Measurements from ENCODE around the gene PNLIPRP1.

PNLIPRP1 gene

DNA sequence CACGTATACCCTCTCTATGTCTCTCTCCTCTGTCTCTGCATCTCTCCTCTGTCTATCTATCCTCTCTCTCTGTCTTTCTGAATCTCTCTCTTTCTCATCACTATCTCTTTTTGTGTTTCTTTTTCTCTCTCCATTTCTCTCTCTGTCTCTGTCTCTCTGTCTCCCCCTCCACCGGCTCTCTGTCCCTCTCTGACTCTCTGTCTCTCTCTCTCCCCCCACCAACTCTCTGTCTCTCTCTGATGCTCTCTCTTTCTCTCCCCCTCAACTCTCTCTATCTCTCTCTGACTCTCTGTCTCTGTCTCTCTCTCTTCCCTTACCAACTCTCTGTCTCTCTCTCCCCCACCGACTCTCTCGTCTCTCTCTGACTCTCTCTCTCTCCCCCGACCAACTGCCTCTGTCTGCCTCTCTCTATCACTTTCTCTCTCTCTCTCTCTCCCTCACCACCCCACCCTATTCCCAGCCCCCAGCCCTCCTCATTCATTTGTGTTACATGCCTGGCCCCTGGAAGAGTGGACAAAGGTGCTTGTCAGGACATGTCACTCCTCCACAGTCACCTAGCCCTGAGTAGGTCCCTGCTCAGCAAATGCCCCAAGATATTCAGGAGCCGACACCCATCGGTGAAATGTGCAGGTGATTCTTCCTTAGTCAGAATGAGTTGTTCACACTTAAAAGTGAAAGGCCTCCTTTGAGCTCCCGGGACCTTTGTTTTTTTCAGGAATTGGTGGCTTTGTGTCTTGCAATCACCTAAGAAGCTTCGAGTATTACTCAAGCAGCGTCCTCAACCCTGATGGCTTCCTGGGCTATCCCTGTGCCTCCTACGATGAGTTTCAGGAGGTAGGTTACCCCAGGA is 43.6 kb downstream of the PNLIPRP1 start:
- no peaks in the 10 kb centered on the region for H3K4me1 ChIP-seq (ENCODE audit: control insufficient read depth, insufficient read depth, low read length)
- H3K9me3 ChIP-seq (ENCODE audit: control insufficient read depth, low read length) = no peaks in the 10 kb centered on the region
- peaks cover 18% of the 10 kb centered on the region for H3K27me3 ChIP-seq (replicated peaks; ENCODE audit: control insufficient read depth, insufficient read depth, low read length)
- H3K4me3 ChIP-seq (ENCODE audit: low read length) = no peak overlapping the region
- no peaks in the 10 kb centered on the region for H3K36me3 ChIP-seq (ENCODE audit: control insufficient read depth, insufficient read depth, low read length, severe bottlenecking)
- no peak for DNase-seq (ENCODE audit: low read depth)
- no peak overlapping the region for H3K9ac ChIP-seq (ENCODE audit: low read length)

DNA sequence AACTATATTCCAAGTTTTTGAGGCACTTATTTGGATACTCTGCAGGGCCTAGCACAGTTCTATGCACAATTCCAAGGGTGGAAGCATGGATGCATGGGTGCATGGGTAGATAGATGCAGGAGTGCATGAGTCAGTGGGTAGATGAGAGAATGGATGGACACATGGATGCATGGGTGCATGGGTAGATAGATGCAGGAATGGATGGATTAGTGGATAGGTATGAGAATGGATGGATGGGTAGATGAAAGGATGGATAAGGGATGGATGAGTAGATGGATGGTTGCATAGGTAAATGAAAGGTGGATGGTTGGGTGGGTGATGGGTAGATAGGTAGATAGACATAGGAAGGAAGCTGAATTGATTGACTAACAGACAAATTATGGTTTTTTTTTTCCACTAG is 45.6 kb downstream of the PNLIPRP1 start:
- DNase-seq (ENCODE audit: low read depth) = no peak
- H3K4me3 ChIP-seq (ENCODE audit: low read length) = no peak overlapping the region

DNA sequence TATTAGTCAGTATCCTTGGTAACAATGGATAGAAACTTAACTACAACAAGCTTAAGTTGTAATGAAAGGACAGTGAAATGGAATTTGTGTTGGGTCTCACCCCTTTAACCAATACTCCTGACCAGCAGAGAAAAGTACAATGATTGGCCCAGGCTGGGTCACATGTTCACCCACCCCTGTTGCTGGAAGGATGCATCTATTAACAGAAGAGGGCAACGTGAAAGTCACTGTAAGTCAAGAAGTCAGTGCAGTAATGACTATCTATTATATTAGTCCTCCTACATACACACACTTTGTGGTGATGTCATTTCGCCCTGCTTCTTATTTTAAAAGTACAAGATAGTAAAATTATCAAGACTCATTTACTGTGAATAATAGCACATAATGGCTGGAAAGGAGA is 46.2 kb downstream of the PNLIPRP1 start:
- Histone ChIP-seq H3K4me3 (ENCODE audit: low read length) (no peak overlapping the region), H3K27me3 (replicated peaks; ENCODE audit: control insufficient read depth, insufficient read depth, low read length) (peaks cover 4% of the 10 kb centered on the region), H3K4me1 (ENCODE audit: control insufficient read depth, insufficient read depth, low read length) (no peaks in the 10 kb centered on the region), H3K9ac (ENCODE audit: low read length) (no peak overlapping the region), H3K36me3 (ENCODE audit: control insufficient read depth, insufficient read depth, low read length, severe bottlenecking) (no peaks in the 10 kb centered on the region), H3K9me3 (ENCODE audit: control insufficient read depth, low read length) (peaks cover 4% of the 10 kb centered on the region)
- no peak for DNase-seq (ENCODE audit: low read depth)

More for the DNA sequence above, 45.6 kb downstream of the PNLIPRP1 start:
- H3K4me1 ChIP-seq (ENCODE audit: control insufficient read depth, insufficient read depth, low read length) = no peaks in the 10 kb centered on the region
- H3K9ac ChIP-seq (ENCODE audit: low read length) = no peak overlapping the region
- peaks cover 4% of the 10 kb centered on the region for H3K27me3 ChIP-seq (replicated peaks; ENCODE audit: control insufficient read depth, insufficient read depth, low read length)
- no peaks in the 10 kb centered on the region for H3K36me3 ChIP-seq (ENCODE audit: control insufficient read depth, insufficient read depth, low read length, severe bottlenecking)
- H3K9me3 ChIP-seq (ENCODE audit: control insufficient read depth, low read length) = peaks cover 4% of the 10 kb centered on the region

DNA sequence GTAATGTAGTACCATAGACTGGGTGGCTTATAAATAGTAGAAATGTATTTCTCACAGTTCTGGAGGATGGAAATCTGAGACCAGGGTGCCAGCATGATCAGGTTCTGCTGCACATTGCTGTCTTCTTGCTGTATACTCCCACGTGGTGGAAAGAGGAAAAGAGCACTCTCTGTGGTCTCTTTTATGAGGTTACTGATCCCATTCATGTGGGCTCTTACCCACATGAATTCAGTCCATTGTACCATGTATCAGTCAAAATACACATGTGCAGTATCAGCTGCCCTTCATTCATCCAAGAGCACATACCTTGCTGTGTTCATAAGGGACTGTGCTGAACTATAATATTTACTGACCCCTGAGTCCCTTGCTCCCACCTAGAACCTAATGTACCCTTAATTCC is 47.1 kb downstream of the PNLIPRP1 start:
- no peaks in the 10 kb centered on the region for H3K36me3 ChIP-seq (ENCODE audit: control insufficient read depth, insufficient read depth, low read length, severe bottlenecking)
- no peak overlapping the region for H3K4me3 ChIP-seq (ENCODE audit: low read length)
- H3K4me1 ChIP-seq (ENCODE audit: control insufficient read depth, insufficient read depth, low read length) = no peaks in the 10 kb centered on the region
- no peak for DNase-seq (ENCODE audit: low read depth)
- no peak overlapping the region for H3K9ac ChIP-seq (ENCODE audit: low read length)
- peaks cover 4% of the 10 kb centered on the region for H3K27me3 ChIP-seq (replicated peaks; ENCODE audit: control insufficient read depth, insufficient read depth, low read length)
- peaks cover 4% of the 10 kb centered on the region for H3K9me3 ChIP-seq (ENCODE audit: control insufficient read depth, low read length)

DNA sequence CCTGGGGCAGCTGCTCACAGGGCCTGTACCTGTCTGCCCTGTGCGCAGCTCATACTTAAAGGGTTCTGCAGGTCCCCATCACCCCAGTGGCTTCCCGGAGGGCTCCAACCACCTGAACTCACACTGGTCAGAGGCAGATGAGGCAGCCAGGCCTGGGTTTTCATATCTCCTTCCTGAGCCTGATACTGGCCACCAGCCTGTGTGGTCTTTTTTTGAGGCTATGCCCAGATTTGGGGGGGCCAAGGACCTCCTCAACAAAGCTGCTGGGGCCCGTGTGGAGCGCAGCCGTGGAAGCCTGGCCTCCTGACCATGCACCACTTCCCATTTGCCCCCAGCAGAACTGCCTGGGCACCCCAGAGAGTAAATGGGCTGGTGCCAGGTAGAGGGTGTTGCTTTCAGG is 55.7 kb downstream of the PNLIPRP1 start:
- DNase-seq (ENCODE audit: low read depth) = no peak
- H3K27me3 ChIP-seq (replicated peaks; ENCODE audit: control insufficient read depth, insufficient read depth, low read length) = peaks cover 11% of the 10 kb centered on the region
- H3K9me3 ChIP-seq (ENCODE audit: control insufficient read depth, low read length) = peaks cover 9% of the 10 kb centered on the region
- no peaks in the 10 kb centered on the region for H3K4me1 ChIP-seq (ENCODE audit: control insufficient read depth, insufficient read depth, low read length)
- H3K36me3 ChIP-seq (ENCODE audit: control insufficient read depth, insufficient read depth, low read length, severe bottlenecking) = no peaks in the 10 kb centered on the region
- H3K9ac ChIP-seq (ENCODE audit: low read length) = no peak overlapping the region
- H3K4me3 ChIP-seq (ENCODE audit: low read length) = no peak overlapping the region

DNA sequence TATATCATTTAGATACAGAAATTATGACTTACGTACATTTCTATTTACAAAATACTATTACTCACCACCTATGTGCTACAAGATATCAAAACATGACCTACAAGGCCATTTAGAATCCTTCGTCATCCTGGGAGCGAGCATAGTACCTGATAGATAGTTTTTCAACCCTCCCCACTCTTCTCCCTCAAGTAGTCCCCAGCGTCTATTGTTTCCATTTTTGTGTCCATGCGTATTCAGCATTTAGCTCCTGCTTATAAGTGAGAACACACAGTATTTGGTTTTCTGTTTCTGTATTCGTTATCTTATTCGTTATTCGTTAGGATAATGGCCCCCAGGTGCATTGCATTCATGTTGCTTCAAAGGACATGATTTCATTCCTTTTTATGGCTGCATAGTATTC is 58.1 kb downstream of the PNLIPRP1 start:
- Histone ChIP-seq H3K27me3 (replicated peaks; ENCODE audit: control insufficient read depth, insufficient read depth, low read length) (peaks cover 11% of the 10 kb centered on the region), H3K9me3 (ENCODE audit: control insufficient read depth, low read length) (peaks cover 9% of the 10 kb centered on the region), H3K36me3 (ENCODE audit: control insufficient read depth, insufficient read depth, low read length, severe bottlenecking) (no peaks in the 10 kb centered on the region), H3K9ac (ENCODE audit: low read length) (no peak overlapping the region), H3K4me3 (ENCODE audit: low read length) (no peak overlapping the region), H3K4me1 (ENCODE audit: control insufficient read depth, insufficient read depth, low read length) (peaks cover 2% of the 10 kb centered on the region)
- no peak for DNase-seq (ENCODE audit: low read depth)

DNA sequence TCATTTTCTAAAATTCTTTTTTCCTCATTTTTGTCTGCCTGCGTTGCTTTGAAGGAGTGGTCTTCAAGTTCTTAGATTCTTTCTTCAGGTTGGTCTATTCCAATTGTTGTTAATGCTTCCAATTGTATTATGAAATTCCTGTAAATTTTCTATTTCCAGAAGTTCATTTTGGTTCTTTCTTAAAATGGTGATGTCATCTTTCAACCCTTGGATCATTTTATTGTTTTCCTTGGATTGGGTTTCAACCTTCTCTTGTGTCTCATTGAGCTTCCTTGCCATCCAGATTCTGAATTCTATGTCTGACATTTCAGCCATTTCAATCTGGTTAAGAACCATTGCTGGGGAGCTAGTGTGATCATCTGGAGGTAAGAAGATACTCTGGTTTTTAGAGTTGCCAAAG is 63.1 kb downstream of the PNLIPRP1 start:
- Histone ChIP-seq H3K36me3 (ENCODE audit: control insufficient read depth, insufficient read depth, low read length, severe bottlenecking) (no peaks in the 10 kb centered on the region), H3K27me3 (replicated peaks; ENCODE audit: control insufficient read depth, insufficient read depth, low read length) (peaks cover 22% of the 10 kb centered on the region), H3K4me1 (ENCODE audit: control insufficient read depth, insufficient read depth, low read length) (peaks cover 3% of the 10 kb centered on the region), H3K9ac (ENCODE audit: low read length) (no peak overlapping the region), H3K4me3 (ENCODE audit: low read length) (no peak overlapping the region), H3K9me3 (ENCODE audit: control insufficient read depth, low read length) (peaks cover 9% of the 10 kb centered on the region)
- no peak for DNase-seq (ENCODE audit: low read depth)

DNA sequence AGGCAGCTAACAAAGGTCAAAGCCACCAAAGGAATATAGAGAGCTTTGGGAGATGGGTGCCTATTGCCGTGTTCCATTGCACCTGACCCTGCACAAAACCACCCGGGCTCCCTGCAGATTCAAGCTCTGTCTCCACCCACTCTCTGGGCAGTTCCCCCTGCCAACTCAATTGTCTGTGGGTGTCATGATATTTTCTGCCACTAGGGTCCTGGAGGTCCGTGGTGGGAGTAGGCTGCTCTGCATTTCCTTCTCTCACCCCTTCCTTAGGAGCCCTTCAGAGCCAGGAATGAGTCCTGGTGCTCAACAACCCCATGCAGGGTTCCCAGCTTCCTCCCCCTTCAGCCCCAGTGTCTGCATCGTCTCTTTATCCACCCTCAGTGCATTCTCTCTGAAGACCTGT is 64.1 kb downstream of the PNLIPRP1 start:
- Histone ChIP-seq H3K9ac (ENCODE audit: low read length) (no peak overlapping the region), H3K4me3 (ENCODE audit: low read length) (no peak overlapping the region), H3K4me1 (ENCODE audit: control insufficient read depth, insufficient read depth, low read length) (peaks cover 3% of the 10 kb centered on the region), H3K27me3 (replicated peaks; ENCODE audit: control insufficient read depth, insufficient read depth, low read length) (peaks cover 22% of the 10 kb centered on the region), H3K9me3 (ENCODE audit: control insufficient read depth, low read length) (peaks cover 9% of the 10 kb centered on the region), H3K36me3 (ENCODE audit: control insufficient read depth, insufficient read depth, low read length, severe bottlenecking) (no peaks in the 10 kb centered on the region)
- DNase-seq (ENCODE audit: low read depth) = no peak

DNA sequence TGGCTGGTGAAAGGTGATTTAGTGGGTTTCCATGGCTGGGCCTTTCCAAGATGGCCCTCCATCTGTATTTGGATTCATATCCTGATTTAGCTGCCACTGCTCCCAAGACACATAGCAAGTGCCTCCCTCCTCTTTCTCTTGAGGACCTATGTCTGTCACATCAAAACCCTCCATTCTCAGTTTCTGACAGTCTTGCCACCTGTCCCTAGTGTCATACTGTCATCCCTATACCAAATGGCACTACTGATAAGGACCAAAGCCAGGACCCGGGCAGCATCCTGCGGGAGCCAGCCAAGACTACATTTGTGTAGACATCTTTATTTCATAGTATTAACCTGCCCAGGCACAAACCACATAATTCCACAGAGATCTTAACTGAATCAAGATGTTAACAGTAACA is 64.8 kb downstream of the PNLIPRP1 start:
- DNase-seq (ENCODE audit: low read depth) = no peak
- Histone ChIP-seq H3K9me3 (ENCODE audit: control insufficient read depth, low read length) (peaks cover 2% of the 10 kb centered on the region), H3K36me3 (ENCODE audit: control insufficient read depth, insufficient read depth, low read length, severe bottlenecking) (no peaks in the 10 kb centered on the region), H3K9ac (ENCODE audit: low read length) (no peak overlapping the region), H3K4me3 (ENCODE audit: low read length) (no peak overlapping the region), H3K27me3 (replicated peaks; ENCODE audit: control insufficient read depth, insufficient read depth, low read length) (peaks cover 22% of the 10 kb centered on the region), H3K4me1 (ENCODE audit: control insufficient read depth, insufficient read depth, low read length) (peaks cover 3% of the 10 kb centered on the region)

DNA sequence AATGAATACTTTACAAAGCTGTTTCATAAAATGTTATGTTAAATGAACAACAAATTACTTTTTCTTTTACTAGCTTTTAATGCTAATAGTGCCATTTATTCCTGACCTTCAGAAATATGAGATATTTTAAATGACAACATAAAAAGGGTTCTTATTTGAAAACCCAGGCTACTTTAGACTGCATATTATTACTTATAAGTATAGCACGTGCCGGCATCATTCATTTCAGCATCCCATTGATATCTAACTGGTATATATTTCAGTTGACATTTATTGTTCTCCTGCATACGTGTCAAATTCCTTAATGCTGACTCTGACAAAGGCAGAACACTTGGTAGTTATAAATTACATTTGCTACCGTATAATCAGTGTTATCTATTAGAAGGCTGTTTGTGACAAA is 65.3 kb downstream of the PNLIPRP1 start:
- H3K9me3 ChIP-seq (ENCODE audit: control insufficient read depth, low read length) = no peaks in the 10 kb centered on the region
- H3K4me1 ChIP-seq (ENCODE audit: control insufficient read depth, insufficient read depth, low read length) = peaks cover 3% of the 10 kb centered on the region
- no peaks in the 10 kb centered on the region for H3K36me3 ChIP-seq (ENCODE audit: control insufficient read depth, insufficient read depth, low read length, severe bottlenecking)
- no peak overlapping the region for H3K4me3 ChIP-seq (ENCODE audit: low read length)
- H3K27me3 ChIP-seq (replicated peaks; ENCODE audit: control insufficient read depth, insufficient read depth, low read length) = peaks cover 22% of the 10 kb centered on the region
- H3K9ac ChIP-seq (ENCODE audit: low read length) = no peak overlapping the region
- DNase-seq (ENCODE audit: low read depth) = no peak

DNA sequence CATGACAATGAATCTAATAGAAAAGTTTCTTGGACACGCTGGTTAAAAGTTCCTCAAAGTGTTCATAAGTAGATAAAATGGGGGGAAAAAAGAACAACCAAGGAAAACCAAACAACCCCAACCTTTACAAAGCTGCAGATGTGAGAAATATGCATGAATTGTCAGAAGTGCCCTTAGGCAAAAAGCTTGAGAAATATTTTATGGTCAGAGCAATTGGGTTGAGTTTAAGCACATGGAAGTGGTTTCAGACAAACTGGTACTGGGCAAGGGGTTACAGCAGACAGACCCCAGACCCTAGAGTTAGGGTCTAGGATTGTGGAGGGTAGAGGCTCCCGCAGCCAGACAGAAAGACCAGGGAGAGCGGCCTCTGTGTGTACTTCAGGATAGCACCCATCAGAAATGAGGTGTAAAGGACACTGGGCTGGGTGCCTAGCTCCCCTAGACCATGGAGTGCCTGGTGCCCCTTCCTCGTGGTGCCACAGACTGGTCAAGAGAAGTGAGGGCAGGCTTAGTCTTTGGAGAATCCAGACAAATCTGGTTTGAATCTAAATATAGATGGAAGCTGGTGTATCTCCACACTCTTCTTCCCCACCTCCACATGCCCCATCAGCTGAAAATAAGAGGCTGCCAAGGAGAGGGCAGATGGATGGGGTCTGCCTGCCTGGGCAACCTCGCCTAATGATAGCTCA is 67.2 kb downstream of the PNLIPRP1 start:
- peaks cover 3% of the 10 kb centered on the region for H3K4me1 ChIP-seq (ENCODE audit: control insufficient read depth, insufficient read depth, low read length)
- no peak overlapping the region for H3K4me3 ChIP-seq (ENCODE audit: low read length)
- H3K36me3 ChIP-seq (ENCODE audit: control insufficient read depth, insufficient read depth, low read length, severe bottlenecking) = no peaks in the 10 kb centered on the region
- H3K9me3 ChIP-seq (ENCODE audit: control insufficient read depth, low read length) = no peaks in the 10 kb centered on the region
- no peak overlapping the region for H3K9ac ChIP-seq (ENCODE audit: low read length)
- DNase-seq (ENCODE audit: low read depth) = no peak
- H3K27me3 ChIP-seq (replicated peaks; ENCODE audit: control insufficient read depth, insufficient read depth, low read length) = peaks cover 22% of the 10 kb centered on the region

Data from adipocyte (in vitro differentiated cells).